GM19351 (cell line): ENCODE data around the gene PHLPP2.
"Not testable (repeated sequence)": the region's sequence is repeated elsewhere in the genome, so short reads cannot be mapped to it uniquely, and the experiment has no call there.

ENCODE experiments used
- ATAC-seq: cut with Tn5 transposase; IDR thresholded peaks from one replicate; pipeline ENCODE4 v1.9.1; 2021; ENCODE audit warnings: mild to moderate bottlenecking, moderate library complexity; ENCODE audit not compliant: unreplicated experiment

The PHLPP2 gene

DNA sequence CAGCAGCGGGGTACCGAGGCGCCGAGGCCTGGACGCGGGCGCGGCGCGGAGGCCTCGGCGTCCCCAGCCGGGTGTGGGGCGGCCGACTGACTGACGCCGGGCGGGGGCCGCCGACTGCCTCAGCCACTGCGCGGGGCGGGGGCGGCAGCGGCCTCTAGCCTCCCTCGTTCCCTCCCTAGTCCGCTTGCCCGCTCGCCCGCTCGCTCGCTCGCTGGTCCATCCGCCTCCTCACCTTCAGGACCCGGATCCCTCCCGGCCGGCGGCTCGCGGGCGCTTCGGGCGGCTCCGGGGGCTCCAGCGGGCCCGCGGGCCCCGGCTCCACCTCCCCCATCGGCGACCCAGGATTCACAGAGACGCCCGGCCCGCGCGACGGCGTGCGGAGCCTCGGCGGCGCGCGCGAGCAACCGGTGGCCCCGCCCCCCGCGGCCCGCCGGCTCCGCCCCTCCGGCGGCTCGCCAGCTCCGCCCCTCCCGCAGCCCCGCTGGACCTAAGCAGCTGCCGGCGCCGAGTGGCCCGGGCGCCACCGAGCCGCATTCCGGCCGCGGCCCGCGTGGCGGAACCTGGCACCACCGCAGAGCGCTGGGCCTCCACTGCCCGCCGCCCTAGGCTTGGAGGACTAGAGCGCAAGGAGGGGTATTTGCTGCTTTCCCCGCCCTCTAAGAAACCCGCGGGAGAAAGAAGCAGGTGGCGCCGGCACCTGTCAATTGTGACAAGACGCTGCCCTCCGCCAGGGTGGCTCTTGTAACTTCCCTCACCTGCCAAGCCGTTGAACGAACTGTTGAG lies 773 bp downstream of the PHLPP2 start:
- ATAC-seq, result peak; percentile 69

DNA sequence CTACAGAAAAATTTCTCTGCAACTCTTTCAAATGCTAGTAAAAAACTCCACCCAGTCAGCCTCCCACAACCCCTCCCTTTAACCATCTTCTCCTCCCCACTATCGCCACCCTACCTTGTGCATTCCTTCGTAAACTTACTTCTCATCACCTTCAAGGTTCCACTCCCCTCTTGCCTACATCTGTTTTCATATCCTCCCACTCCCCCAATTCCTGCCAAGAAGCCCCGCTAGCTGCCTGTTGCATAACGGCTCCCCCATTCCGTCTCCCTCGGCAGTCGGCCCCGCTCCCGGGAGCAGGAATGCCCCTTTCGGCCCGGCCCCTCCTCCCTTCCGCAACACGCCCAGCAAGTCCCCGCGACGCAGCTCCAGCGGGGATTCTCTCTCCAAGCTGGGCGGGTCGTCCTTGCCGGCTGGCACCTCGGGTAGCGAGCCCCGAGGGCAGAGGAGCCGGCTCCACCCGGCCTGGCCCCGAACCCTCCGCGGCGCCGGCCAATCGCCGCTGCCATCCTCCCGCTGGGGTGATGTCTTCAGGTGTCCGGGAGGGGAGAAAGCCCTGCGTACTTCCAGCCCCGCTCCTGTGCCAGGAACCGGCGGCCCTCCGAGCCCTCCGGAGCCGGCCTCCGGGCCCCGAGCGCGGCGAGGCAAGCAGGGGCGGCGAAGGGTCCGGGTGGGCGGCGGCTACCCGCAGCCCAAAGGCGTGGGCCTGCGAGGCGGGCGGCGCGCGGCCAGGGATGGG lies 1.5 kb downstream of the PHLPP2 start:
- peak; percentile 30 for ATAC-seq

DNA sequence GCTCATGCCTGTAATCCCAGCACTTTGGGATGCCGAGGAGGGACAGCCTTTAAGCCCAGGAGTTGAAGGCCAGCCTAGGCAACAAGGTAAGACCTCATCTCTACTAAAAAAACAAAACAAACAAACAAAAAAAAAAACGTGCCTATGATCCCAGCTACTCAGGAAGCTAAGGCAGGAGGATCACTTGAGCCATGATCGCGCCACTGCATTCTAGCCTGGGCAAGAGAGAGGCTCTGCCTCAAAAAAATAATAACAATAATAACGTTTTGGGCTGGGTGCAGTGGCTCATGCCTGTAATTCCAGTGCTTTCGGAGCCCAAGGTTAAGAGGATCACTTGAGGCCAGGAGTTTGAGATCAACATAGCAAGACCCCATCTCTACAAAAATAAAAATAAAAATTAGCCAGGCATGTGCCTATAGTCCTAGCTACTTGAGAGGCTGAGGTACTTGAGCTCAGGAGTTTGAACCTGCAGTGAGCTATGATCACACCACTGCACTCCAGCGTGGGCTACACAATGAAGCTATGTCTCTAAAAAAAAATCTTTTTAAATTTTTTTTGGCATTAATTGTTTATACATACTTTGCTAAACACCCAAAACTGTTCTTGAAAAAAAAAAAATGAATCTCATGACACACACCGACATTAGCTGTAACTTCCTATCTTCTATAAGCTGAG lies 3.3 kb downstream of the PHLPP2 start:
- ATAC-seq, result no peak

DNA sequence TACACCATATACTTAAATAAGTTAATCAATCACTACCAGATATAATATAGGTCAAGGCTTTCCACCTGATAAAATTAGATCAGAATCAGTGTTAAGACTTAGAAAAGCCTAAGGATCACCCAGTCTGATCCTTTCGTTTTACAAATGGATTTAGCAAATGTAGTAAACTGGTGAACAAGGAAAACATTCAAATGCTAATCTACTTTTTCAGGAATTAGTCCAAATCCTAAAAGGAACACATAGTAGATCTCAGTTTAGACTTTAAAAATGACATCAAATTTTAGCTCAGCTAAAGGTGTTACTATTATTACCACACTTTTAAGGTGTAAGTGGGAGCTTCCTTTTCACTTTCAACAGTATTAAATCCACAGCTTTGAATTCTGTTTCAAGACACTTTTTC lies 12.0 kb downstream of the PHLPP2 start:
- no peak for ATAC-seq

DNA sequence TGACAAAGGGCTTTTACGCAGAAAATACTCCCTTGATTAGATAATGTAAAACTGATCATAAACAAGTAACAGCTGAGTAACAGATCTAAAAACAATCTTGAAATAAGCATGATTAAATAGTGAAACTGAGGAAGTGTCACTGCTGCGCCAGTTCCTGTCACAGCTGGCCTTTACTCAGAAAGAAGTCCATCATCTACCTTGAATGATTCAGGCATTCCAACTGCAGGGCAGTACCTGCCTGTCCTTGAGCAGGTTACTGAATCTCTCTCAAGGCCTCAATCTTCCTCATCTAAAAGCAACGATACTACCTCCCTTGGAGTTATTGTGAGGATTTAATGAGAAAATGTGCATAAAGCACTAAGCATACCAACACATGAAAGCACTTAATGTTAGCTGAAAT lies 12.7 kb downstream of the PHLPP2 start:
- ATAC-seq, result no peak

DNA sequence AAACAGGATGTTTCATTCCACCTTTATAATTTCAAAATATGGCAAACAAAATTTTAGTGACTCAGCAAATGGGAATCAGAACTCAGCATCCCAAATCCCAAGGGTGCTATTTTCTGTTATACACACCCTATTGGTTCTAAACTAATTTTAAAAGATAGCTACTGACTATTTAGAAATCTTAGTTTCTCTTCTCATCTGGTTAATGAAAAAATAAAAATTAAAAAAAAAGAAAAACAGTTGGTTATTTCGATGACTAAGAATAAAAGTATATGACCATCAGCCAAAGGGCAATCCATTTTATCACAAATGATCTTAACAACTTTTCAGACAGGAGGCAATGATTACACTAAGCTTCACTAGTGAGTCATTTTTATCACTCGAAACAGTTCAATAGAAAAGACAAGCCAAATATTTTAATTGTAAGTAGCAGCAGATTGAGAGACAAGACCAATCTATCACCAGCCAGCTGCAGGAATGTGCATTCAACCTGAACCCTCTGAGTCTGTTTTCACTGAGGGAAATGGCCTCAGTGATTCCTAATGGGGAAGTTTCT lies 15.2 kb downstream of the PHLPP2 start:
- ATAC-seq, result no peak

DNA sequence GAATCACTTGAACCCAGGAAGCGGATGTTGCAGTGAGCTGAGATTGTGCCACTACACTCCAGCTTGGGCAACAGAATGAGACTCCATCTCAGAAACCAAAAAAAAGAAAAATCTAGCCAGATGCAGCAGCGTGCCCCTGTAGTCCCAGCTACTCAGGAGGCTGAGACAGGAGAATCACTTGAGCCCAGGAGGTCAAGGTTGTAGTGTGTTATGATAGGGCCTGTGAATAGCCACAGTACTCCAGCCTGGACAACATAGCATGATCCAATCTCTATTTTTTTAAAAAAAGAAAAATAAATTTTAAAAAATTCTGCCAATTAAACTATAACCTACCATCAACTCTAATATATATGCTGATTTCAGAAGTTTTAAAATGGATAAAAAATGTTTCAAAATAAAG lies 15.8 kb downstream of the PHLPP2 start:
- ATAC-seq, result no peak

DNA sequence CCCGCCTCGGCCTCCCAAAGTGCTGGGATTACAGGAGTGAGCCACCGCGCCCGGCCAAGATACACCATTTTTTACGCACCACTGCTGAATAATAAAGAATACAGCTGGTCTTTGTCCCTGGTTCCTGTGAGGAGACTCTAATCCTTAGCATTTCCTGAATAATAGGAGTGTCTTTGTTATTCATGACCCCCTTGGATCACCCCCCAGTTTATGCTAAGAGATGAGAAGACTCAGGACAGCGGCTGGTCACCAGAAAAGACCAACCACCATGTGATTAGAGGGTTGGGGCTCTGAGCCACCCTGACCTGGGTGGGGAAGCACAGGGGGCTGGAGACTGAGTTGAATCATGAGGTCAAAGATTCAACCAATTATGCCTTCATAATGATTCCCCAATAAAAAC lies 17.3 kb downstream of the PHLPP2 start:
- no peak for ATAC-seq

DNA sequence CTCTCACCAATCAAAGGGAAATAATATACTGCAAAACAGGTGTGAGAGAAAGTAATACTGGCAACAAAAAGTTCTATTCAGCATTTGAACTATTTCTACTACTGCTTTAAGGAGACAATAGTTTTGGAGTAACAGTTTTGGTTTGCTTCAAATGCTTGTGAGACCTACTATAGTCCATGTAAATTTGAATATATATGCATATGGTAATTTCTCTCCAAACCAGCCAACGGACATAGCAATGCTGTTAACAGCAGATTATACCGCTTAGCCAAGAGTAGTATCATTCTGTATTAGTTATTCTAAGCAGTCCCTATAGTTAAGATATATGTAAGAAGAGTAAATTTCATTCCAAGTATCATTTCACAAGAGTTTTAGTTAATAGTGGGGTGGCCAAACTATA lies 18.5 kb downstream of the PHLPP2 start:
- ATAC-seq, result no peak

DNA sequence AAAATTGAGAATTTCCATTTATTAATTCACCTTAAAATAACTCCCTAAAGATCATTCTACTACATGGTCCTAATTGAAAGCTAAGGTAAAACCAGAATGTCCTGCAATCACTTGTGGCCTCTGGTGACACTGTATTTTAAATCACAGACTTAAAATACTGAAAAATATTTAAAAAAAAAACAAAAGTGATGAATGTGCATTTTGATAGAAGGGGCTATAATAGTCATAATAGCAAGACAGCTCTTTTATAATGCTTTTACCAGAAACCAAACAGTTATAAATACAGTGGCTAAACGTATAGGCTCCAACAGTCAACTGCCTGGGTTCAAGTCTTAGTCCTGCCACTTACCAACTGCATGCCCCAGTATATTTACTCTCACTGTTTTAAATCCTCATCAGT lies 21.2 kb downstream of the PHLPP2 start:
- ATAC-seq, result no peak

DNA sequence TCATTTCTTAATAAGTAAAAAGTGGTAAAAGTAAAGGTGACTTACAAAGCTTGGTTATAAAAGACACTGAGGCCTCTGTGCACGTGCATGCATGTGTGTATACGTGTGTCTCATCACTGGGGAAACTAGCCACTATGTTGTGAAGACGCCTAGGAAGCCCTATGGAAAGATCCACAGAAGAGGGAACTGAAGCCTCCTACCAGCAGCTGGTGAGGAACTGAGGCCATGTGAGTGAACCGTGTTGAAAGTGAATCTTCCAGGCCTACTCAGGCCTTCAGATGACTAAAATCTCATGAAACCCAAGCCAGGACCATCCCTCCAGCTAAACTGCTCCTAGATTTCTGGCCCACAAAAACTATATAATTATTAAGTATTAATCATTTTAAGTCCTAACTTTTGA lies 23.7 kb downstream of the PHLPP2 start:
- no peak for ATAC-seq

DNA sequence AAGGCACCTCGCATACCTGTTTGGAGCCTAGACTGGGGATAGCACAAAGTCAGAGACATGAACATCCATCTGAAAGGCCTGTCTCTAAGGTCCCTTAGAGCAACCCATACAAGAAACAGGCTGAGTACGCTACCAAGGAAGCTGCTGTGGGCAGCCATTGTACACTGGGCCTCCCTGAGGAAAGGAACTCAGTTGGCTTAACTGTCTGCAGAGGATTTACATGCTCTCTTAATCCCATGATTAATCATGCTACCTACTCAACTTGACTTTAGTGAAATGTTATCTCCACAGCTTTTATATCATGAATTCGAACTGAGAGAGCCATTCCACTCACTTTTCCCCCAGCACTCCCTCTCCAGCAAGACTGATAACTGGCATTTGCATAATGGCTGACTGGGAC lies 26.0 kb downstream of the PHLPP2 start:
- no peak for ATAC-seq

DNA sequence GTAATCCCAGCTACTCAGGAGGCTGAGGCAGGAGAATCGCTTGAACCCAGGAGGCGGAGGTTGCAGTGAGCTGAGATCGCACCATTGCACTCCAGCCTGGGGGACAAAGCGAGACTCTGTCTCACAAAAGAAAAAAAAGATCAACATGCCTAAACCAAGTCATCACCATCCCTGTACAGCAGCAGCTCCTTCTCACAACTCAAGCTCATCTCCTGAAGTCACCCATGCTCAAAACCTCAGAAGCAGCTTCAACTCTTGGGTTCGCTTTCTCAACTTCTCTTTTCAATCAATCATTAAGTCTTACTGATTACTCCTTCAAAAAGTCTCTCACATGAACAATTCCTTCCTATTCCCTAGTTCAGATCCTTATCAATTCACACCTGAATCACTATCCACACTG lies 31.3 kb downstream of the PHLPP2 start:
- no peak for ATAC-seq

DNA sequence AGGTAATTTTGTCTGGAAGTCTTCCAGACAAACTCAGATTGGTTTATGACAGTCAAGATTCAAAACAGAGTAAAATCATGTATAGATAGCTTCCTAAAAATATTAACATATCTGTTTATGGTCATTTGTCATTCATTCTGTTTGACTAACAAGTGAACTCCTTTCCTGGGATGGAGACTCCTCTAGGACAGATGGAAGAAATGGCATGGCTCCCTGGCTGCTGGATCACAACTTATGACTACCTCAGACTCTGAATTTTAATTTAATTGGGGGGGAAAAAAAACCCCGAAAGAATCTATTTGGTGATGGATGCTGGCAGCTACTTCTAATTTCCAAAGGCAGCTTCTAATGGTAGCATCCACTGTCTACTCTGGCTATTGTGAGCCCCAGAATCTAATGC lies 34.6 kb downstream of the PHLPP2 start:
- ATAC-seq, result no peak

DNA sequence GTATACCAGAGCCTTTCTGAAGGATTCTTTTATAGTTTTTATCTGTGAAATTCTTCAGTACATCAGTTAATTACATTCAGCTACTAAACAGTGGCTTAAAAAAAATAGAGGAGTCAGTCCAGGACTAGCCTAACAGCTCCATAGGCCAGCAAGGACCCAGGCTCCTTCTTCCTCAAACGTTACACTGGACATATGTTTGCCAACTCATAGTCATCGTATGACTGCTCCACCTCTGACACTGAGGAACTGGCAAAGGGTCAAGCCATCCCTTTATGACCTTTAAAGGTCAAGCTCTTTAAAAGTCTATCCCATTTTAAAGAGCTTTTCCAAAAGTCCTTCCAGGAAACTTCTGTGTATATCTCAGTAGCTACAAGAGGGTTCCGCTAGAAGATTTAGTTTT lies 36.6 kb downstream of the PHLPP2 start:
- ATAC-seq, result no peak

DNA sequence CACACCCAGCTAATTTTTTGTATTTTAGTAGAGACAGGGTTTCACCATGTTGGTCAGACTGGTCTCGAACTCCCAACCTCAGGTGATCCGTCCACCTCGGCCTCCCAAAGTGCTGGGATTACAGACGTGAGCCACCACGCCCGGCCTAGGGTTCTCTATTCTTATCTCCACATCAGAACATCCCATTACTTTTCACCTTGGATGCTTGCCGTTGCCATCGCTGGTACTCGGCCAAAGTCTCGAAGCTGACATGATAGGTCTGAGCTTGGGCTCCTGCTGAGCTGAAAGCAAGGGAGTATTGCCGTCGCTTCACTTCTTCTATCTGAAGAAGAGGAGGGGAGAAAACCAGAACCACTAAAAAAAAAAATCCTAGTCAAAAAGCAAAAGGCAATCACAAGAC lies 40.2 kb downstream of the PHLPP2 start:
- not testable (repeated sequence) for ATAC-seq

DNA sequence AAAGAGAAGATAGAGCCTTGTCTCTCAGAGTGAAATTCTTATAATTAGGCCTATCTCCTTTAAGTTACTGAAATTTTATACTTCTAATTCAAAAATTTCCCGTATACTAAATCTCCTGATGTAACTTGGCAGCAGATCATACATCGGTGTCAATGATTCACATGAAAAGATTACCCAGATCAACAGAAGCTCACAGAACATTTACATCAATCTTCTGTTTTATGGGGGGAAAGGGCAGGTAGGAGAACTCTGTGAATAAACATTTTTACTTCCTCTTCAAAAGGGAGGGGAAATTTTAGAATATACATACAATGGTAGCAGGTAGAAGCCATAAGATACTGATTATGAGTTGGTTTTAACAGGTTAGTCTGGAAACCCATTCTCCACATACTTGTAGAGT lies 43.1 kb downstream of the PHLPP2 start:
- ATAC-seq, result no peak

DNA sequence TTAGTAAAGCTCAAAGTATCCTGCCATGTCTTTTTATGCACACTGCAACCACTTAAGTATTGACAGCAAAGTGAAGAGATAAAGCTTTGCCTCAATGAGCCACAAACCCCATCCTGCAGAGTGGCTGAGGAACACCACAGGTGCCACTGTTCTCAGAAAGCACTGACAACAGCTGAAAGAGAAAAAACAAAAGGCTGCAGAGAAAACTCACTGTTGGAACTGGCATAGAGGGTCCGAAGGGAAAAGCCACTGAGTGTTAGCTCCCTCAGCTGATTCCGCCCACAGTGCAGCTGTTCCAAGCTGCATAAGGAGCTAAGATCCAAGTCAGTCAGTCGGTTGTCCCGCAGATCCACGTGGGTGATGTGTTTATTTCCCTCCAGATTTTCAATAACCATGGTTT lies 48.3 kb downstream of the PHLPP2 start:
- no peak for ATAC-seq

DNA sequence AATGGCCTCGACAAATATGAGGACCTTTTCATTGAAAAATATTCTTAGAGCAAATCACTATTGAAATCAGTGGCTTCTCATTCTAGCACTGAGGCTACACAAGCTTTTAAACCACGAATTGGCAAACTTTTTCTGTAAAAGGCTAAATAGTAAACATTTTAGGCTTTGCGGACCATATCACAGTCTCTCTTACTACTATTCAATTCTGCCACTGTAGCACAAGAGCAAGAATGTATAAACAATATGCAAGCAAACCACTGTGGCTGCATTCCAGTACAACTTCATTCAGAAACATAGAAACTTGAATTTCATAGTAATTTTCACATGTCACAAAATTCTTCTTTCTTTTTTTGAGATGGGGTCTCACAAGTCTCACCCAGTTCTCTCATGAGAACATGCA lies 49.1 kb downstream of the PHLPP2 start:
- ATAC-seq, result no peak

DNA sequence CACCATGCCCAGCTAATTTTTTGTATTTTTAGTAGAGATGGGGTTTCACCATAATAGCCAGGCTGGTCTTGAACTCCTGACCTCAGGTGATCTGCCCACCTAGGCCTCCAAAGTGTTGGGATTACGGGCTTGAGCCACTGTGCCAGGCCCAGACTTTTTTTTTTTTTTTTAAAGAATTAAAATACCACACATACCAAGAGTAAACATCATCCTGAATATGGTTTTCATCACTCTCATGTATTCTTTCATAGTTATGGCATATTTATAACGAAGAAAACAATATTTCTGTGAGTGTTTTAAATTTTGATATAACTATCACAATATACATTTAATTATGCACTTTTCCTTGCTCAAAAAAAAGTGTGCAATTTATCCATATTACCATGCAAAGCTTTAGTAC lies 50.3 kb downstream of the PHLPP2 start:
- no peak for ATAC-seq

DNA sequence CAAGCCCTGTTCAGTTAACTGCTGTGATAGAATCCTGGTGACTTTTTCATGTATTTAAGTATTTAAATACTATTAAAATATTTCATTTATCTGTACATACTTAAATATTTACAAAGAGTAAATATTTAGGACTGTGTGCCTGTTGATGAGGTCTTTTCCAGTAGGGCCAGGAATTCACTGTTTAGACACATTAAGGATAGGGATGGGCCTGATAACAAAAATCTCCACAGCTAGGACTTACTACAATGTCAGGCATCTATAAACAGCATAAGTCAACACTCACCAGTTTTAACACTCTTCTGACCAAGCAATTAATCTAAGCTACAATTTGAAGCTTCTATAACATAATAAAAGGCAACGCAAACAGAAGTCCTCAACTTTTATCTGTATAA lies 50.9 kb downstream of the PHLPP2 start:
- ATAC-seq, result no peak
